Astrocyte (in vitro differentiated cells and primary cell): ENCODE measurements around the gene GPHN.

Source experiments
- CTCF ChIP-seq: IDR thresholded peaks from 2 replicates; pipeline ENCODE4 v1.5.1; 2011; ENCODE audit warnings: low read depth, mild to moderate bottlenecking, inconsistent platforms, low read length, moderate library complexity; ENCODE audit not compliant: insufficient read depth
- EZH2 ChIP-seq: IDR thresholded peaks from 2 replicates; pipeline ENCODE4 v1.6.1; 2012; ENCODE audit warnings: mild to moderate bottlenecking, low read length, inconsistent platforms; ENCODE audit not compliant: insufficient read depth

GRCh38 chr14:66649498-66649897 lies 141.6 kb downstream of the GPHN start:
- TF ChIP-seq CTCF (no peak), EZH2 (no peak)
